Measurements from ENCODE around the gene PTPRE.

PTPRE gene

GRCh38 chr10:127935071-127935561 lies 28.2 kb downstream of the PTPRE start:
- DNase-seq = no peak
- TF ChIP-seq, protein P1, sequence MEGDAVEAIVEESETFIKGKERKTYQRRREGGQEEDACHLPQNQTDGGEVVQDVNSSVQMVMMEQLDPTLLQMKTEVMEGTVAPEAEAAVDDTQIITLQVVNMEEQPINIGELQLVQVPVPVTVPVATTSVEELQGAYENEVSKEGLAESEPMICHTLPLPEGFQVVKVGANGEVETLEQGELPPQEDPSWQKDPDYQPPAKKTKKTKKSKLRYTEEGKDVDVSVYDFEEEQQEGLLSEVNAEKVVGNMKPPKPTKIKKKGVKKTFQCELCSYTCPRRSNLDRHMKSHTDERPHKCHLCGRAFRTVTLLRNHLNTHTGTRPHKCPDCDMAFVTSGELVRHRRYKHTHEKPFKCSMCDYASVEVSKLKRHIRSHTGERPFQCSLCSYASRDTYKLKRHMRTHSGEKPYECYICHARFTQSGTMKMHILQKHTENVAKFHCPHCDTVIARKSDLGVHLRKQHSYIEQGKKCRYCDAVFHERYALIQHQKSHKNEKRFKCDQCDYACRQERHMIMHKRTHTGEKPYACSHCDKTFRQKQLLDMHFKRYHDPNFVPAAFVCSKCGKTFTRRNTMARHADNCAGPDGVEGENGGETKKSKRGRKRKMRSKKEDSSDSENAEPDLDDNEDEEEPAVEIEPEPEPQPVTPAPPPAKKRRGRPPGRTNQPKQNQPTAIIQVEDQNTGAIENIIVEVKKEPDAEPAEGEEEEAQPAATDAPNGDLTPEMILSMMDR (IDR thresholded peaks at IDR 0.05; ENCODE audit: low read depth, low read length) = no peak

GRCh38 chr10:127937069-127937468 lies 30.2 kb downstream of the PTPRE start:
- H3K27me3 ChIP-seq (ENCODE audit: insufficient read depth, low read depth, severe bottlenecking) = no peaks in the 10 kb centered on the region
- H3K9me3 ChIP-seq (ENCODE audit: severe bottlenecking) = no peaks in the 10 kb centered on the region
- H3K27ac ChIP-seq = no peak overlapping the region
- DNase-seq = no peak
- no peak overlapping the region for H3K4me3 ChIP-seq (ENCODE audit: low read depth, low read length)
- TF ChIP-seq, protein P1 (IDR thresholded peaks at IDR 0.05; ENCODE audit: low read depth, low read length) = no peak
- no peaks in the 10 kb centered on the region for H3K36me3 ChIP-seq

More at GRCh38 chr10:127935071-127935561, 28.2 kb downstream of the PTPRE start:
- Histone ChIP-seq H3K9me3 (ENCODE audit: severe bottlenecking) (no peaks in the 10 kb centered on the region), H3K36me3 (no peaks in the 10 kb centered on the region), H3K27me3 (ENCODE audit: insufficient read depth, low read depth, severe bottlenecking) (no peaks in the 10 kb centered on the region), H3K27ac (no peak overlapping the region), H3K4me3 (ENCODE audit: low read depth, low read length) (no peak overlapping the region)

GRCh38 chr10:127937915-127938463 lies 31.1 kb downstream of the PTPRE start:
- no peaks in the 10 kb centered on the region for H3K9me3 ChIP-seq (ENCODE audit: severe bottlenecking)
- H3K4me3 ChIP-seq (ENCODE audit: low read depth, low read length) = no peak overlapping the region
- no peak for DNase-seq
- no peaks in the 10 kb centered on the region for H3K36me3 ChIP-seq
- H3K27ac ChIP-seq = no peak overlapping the region
- H3K27me3 ChIP-seq (ENCODE audit: insufficient read depth, low read depth, severe bottlenecking) = no peaks in the 10 kb centered on the region
- TF ChIP-seq, protein P1 (IDR thresholded peaks at IDR 0.05; ENCODE audit: low read depth, low read length) = no peak

GRCh38 chr10:127939786-127940330 lies 33.0 kb downstream of the PTPRE start:
- Histone ChIP-seq H3K4me3 (ENCODE audit: low read depth, low read length) (no peak overlapping the region), H3K27me3 (ENCODE audit: insufficient read depth, low read depth, severe bottlenecking) (no peaks in the 10 kb centered on the region), H3K9me3 (ENCODE audit: severe bottlenecking) (no peaks in the 10 kb centered on the region), H3K27ac (no peak overlapping the region), H3K36me3 (no peaks in the 10 kb centered on the region)
- TF ChIP-seq, protein P1 (IDR thresholded peaks at IDR 0.05; ENCODE audit: low read depth, low read length) = no peak
- DNase-seq = no peak

DNA sequence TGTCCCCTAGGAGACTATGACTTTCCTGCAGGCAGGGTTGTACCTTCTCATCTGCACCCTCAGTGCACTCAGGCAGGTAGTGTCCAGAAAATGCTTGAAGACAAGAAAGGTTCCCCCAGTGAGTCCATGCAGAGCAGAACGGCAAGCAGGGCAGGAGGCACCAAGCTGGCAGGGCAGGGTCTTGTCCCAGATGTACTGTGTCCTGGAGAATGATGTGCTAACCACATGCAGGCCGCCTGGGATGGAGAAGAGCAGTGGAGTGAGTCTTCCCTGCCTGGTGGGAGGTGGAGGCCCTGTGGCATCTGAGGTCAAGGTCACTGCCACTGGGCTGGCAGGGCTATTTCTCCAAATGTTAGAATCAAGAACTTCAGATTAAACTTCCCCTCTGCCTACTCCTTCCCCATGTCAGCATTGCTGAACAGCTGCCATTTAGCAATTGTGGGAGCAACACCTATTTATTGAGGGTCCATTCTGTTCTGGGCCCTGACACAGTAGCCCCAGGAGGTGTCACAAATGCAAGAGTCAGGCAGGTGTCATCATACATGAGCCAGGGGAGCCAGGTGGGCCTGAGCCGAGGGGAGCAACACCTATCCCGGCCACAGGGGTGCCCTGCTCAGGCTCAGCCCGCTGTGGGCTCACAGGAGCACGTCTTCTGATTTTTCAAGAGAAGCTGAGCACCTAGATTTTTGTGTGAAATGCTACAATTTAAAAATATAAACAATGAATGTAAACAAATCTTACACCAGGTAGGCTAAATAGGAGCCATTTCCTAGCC lies 34.1 kb downstream of the PTPRE start:
- Histone ChIP-seq H3K4me3 (ENCODE audit: low read depth, low read length) (no peak overlapping the region), H3K36me3 (no peaks in the 10 kb centered on the region), H3K27me3 (ENCODE audit: insufficient read depth, low read depth, severe bottlenecking) (no peaks in the 10 kb centered on the region), H3K9me3 (ENCODE audit: severe bottlenecking) (no peaks in the 10 kb centered on the region), H3K27ac (no peak overlapping the region)
- TF ChIP-seq, protein P1 (IDR thresholded peaks at IDR 0.05; ENCODE audit: low read depth, low read length) = no peak
- DNase-seq = no peak
